ENCODE data around the gene WDR44.
A peak's percentile ranks its signal among the peaks of the same experiment; 100 is the strongest.

The WDR44 gene

GRCh38 chrX:118418811-118419251, 72.9 kb downstream of the WDR44 start:
- no peaks in the 10 kb centered on the region for H3K79me2 ChIP-seq (ENCODE audit: insufficient read depth, low read depth)
- peaks cover 14% of the 10 kb centered on the region for H3K4me1 ChIP-seq (ENCODE audit: low read depth, poor library complexity, severe bottlenecking)
- TF ChIP-seq CTCF (conservative IDR thresholded peaks at IDR 0.05; ENCODE audit: low read depth, low read length) = no peak
- no peak overlapping the region for H2AFZ ChIP-seq (ENCODE audit: low read depth)
- H3K27me3 ChIP-seq (ENCODE audit: insufficient read depth, low read depth) = no peaks in the 10 kb centered on the region
- H3K4me2 ChIP-seq = no peak overlapping the region
- H3K9ac ChIP-seq = no peak overlapping the region
- no peaks in the 10 kb centered on the region for H3K36me3 ChIP-seq (ENCODE audit: insufficient read depth)
- H3K4me3 ChIP-seq (IDR thresholded peaks at IDR 0.05; ENCODE audit: insufficient read depth, low read depth, low read length) = no peak overlapping the region
- no peak overlapping the region for H3K27ac ChIP-seq
- H4K20me1 ChIP-seq (ENCODE audit: insufficient read depth) = no peaks in the 10 kb centered on the region

- Histone ChIP-seq H3K9ac (no peak overlapping the region), H2AFZ (ENCODE audit: low read depth) (no peak overlapping the region), H3K4me1 (ENCODE audit: low read depth, poor library complexity, severe bottlenecking) (peaks cover 16% of the 10 kb centered on the region), H3K27ac (no peak overlapping the region), H3K36me3 (ENCODE audit: insufficient read depth) (no peaks in the 10 kb centered on the region), H3K27me3 (ENCODE audit: insufficient read depth, low read depth) (no peaks in the 10 kb centered on the region), H3K79me2 (ENCODE audit: insufficient read depth, low read depth) (no peaks in the 10 kb centered on the region), H4K20me1 (ENCODE audit: insufficient read depth) (no peaks in the 10 kb centered on the region), H3K4me2 (no peak overlapping the region), H3K4me3 (IDR thresholded peaks at IDR 0.05; ENCODE audit: insufficient read depth, low read depth, low read length) (no peak overlapping the region)
- TF ChIP-seq CTCF (conservative IDR thresholded peaks at IDR 0.05; ENCODE audit: low read depth, low read length) = no peak
These were observed 74.6 kb downstream of the WDR44 start for GRCh38 chrX:118420462-118420861.

- no peaks in the 10 kb centered on the region for H3K27me3 ChIP-seq (ENCODE audit: insufficient read depth, low read depth)
- H2AFZ ChIP-seq (ENCODE audit: low read depth) = no peak overlapping the region
- no peak overlapping the region for H3K4me3 ChIP-seq (IDR thresholded peaks at IDR 0.05; ENCODE audit: insufficient read depth, low read depth, low read length)
- H3K4me2 ChIP-seq = peak overlapping the region; percentile 19; the same call in 1 of the 2 replicates
- H3K4me1 ChIP-seq (ENCODE audit: low read depth, poor library complexity, severe bottlenecking) = peaks cover 16% of the 10 kb centered on the region
- H3K9ac ChIP-seq = no peak overlapping the region
- H4K20me1 ChIP-seq (ENCODE audit: insufficient read depth) = no peaks in the 10 kb centered on the region
- no peaks in the 10 kb centered on the region for H3K79me2 ChIP-seq (ENCODE audit: insufficient read depth, low read depth)
- no peak for TF ChIP-seq CTCF (conservative IDR thresholded peaks at IDR 0.05; ENCODE audit: low read depth, low read length)
- no peak overlapping the region for H3K27ac ChIP-seq
- H3K36me3 ChIP-seq (ENCODE audit: insufficient read depth) = no peaks in the 10 kb centered on the region
These were observed 77.7 kb downstream of the WDR44 start for GRCh38 chrX:118423558-118423957.

GRCh38 chrX:118432799-118433198, 86.9 kb downstream of the WDR44 start:
- Histone ChIP-seq H4K20me1 (ENCODE audit: insufficient read depth) (no peaks in the 10 kb centered on the region), H3K4me1 (ENCODE audit: low read depth, poor library complexity, severe bottlenecking) (peaks cover 8% of the 10 kb centered on the region), H3K27me3 (ENCODE audit: insufficient read depth, low read depth) (no peaks in the 10 kb centered on the region), H3K4me3 (IDR thresholded peaks at IDR 0.05; ENCODE audit: insufficient read depth, low read depth, low read length) (no peak overlapping the region), H3K4me2 (no peak overlapping the region), H2AFZ (ENCODE audit: low read depth) (no peak overlapping the region), H3K79me2 (ENCODE audit: insufficient read depth, low read depth) (no peaks in the 10 kb centered on the region), H3K9ac (no peak overlapping the region), H3K36me3 (ENCODE audit: insufficient read depth) (no peaks in the 10 kb centered on the region), H3K27ac (no peak overlapping the region)
- TF ChIP-seq CTCF (conservative IDR thresholded peaks at IDR 0.05; ENCODE audit: low read depth, low read length) = no peak
